GM12892 (cell line): ENCODE results near the gene MYO1D.
A peak's percentile ranks its signal among the peaks of the same experiment; 100 is the strongest.

Experiments
- POLR2A ChIP-seq: IDR thresholded peaks from 2 replicates; pipeline ENCODE4 v1.6.1; 2011; ENCODE audit warnings: low read depth, low read length, control low read depth
- TAF1 ChIP-seq: IDR thresholded peaks from 2 replicates; pipeline ENCODE4 v1.6.1; 2011; ENCODE audit warnings: low read depth, mild to moderate bottlenecking, control low read depth, low read length, borderline replicate concordance

GRCh38 chr17:32515677-32516383 is 361.1 kb downstream of the MYO1D start:
- TF ChIP-seq TAF1 (0 out of 2 replicates have a peak, but pooled peaks have one; percentile 5), POLR2A (peak; percentile 43; the same call in 1 of the 2 replicates)
